Spleen (tissue), 11 donors: ENCODE results near the gene UTP11. TPM values are rescaled to one million over a fixed set of nuclear protein-coding genes. Genes with fewer than 3 reads are reported as not detected.

Experiments used
- DNase-seq: peaks from one replicate; pipeline ENCODE4 v3.0.0-alpha.2; 2020
- H3K27ac ChIP-seq, 8 donors: fragments of 200-600 bp; sonication (generic) in 7 of 8; 1 replicate in 4 of 8; 2 replicates in 4 of 8; pipeline versions ENCODE4 v1.5.0 to v1.8.0; 2016 to 2021; ENCODE audit warnings: inconsistent platforms in 4 of 8, mild to moderate bottlenecking in 4 of 8, moderate library complexity in 1 of 8
- H3K27me3 ChIP-seq, 7 donors: fragments of 200-600 bp; sonication (generic) in 6 of 7; replicated peaks in 1 of 7; 1 replicate in 4 of 7; 2 replicates in 3 of 7; pipeline versions ENCODE4 v1.5.0 to v1.8.0; 2016 to 2021; ENCODE audit warnings: inconsistent platforms in 3 of 7, mild to moderate bottlenecking in 1 of 7
- H3K36me3 ChIP-seq, 6 donors: fragments of 200-600 bp; sonication (generic) in 5 of 6; 1 replicate in 4 of 6; 2 replicates in 2 of 6; pipeline versions ENCODE4 v1.5.0 to v1.8.0; 2016 to 2021; ENCODE audit warnings: inconsistent platforms in 2 of 6
- H3K4me1 ChIP-seq, 6 donors: fragments of 200-600 bp; sonication (generic) in 5 of 6; 1 replicate in 3 of 6; 2 replicates in 3 of 6; pipeline versions ENCODE4 v1.5.0 to v1.8.0; 2016 to 2021; ENCODE audit warnings: inconsistent platforms in 3 of 6
- H3K4me3 ChIP-seq, 8 donors: fragments of 200-600 bp; sonication (generic) in 7 of 8; 1 replicate in 4 of 8; 2 replicates in 4 of 8; pipeline versions ENCODE4 v1.5.0 to v1.8.0; 2016 to 2021; ENCODE audit warnings: inconsistent platforms in 4 of 8, mild to moderate bottlenecking in 4 of 8, moderate library complexity in 2 of 8
- H3K9me3 ChIP-seq, 8 donors: fragments of 200-600 bp; sonication (generic) in 7 of 8; 1 replicate in 4 of 8; 2 replicates in 4 of 8; pipeline versions ENCODE4 v1.5.0 to v1.8.0; 2016 to 2021; ENCODE audit warnings: inconsistent platforms in 4 of 8
- POLR2A ChIP-seq, 3 donors: fragments of 450-650 bp; IDR thresholded peaks; one replicate each; pipeline ENCODE4 v1.5.1; 2017; ENCODE audit warnings: antibody characterized with exemption in 3 of 3, mild to moderate bottlenecking in 1 of 3
- POLR2AphosphoS5 ChIP-seq, 3 donors: sonication (generic); formaldehyde crosslinking; IDR thresholded peaks; one replicate each; pipeline ENCODE4 v1.5.1; 2017; ENCODE audit warnings: antibody characterized with exemption in 3 of 3
- WGBS, 5 donors: extraction: QIAGEN DNeasy Blood & Tissue Kit in 3 of 5; methylation state at CpG; one replicate each; pipeline versions ENCODE4 v1.1.5 to v1.1.7; 2013 to 2018; 5-methylcytosine and 5-hydroxymethylcytosine counted together
- intact Hi-C: fragments of 100-400 bp; cut with DNase I; formaldehyde crosslinking; loops from one replicate; pipeline ENCODE4 v1.15.0; 2023; ENCODE audit warnings: low total_unique reads
- polyA plus RNA-seq, 3 donors: library from polyadenylated mRNA; stranded (reverse); fragments of 200-250 nt; gene quantifications; one replicate each; pipeline ENCODE4 v1.2.1, GENCODE V29; 2013
- total RNA-seq, 7 donors: library from RNA; depleted of rRNA in 3 of 7; stranded (reverse); fragments of >200 nt in 3 of 7; fragmentation: NEBNext Ultra II Directional in 4 of 7; extraction: Animal tissue kit (Norgen Biotek cat#: 25700) in 4 of 7; gene quantifications; one replicate each; pipeline versions ENCODE4 v1.1.0 to v1.2.1, GENCODE V29; 2016 to 2021
- TF ChIP-seq, protein P1 (sequence below), 11 experiments: fragments of 200-600 bp in 7 of 11; fragments of 450-650 bp in 4 of 11; sonication (generic) in 4 of 11; IDR thresholded peaks in 8 of 11; conservative IDR thresholded peaks in 3 of 11; 1 replicate in 7 of 11; 2 replicates in 4 of 11; pipeline versions ENCODE4 v1.4.0 to v1.8.0; 2016 to 2021; ENCODE audit warnings: antibody characterized with exemption in 11 of 11, inconsistent platforms in 4 of 11, mild to moderate bottlenecking in 1 of 11
- donor health status: healthy with polysubstance abuse.
- donor health status: DM: no; HTN: no; CAD: no; lungs with moderate emphysema.
- donor health status: DM: no; HTN: no; CAD: no.
- donor health status: Bipolar disorder and iron deficiency.
- donor health status: healthy.
- donor health status: DM: no; HTN: no; CAD: no.
- donor health status: DM: yes; HTN: yes; CAD: no.

The UTP11 gene
- total and polyA plus RNA-seq, 10 donors = 12.5 to 51.4 (median 20.8) TPM

DNA sequence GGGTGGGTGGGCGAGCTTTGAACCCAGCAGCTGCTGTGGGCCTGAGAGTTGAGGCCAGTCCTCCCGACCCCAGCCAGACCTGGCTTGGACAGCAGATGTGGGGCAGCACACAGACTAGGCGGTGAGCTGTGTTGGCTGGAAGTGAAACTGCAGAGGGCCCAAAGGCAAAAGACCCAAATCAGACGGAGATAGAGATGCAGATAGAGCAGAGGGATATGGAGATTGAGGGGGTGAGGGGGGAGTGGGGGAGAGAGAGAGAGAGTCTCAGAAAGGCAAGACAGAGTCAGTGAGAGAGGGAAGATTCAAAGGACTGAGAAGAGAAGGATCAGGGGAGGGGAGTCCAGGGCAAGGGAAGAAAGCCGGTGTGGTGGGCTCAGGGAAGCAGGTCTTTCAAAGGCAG lies 51.1 kb downstream of the UTP11 start:
- WGBS, 5 donors = 77 to 92% (median 85%) methylated on average over 5 of the region's 5 CpGs
- H3K4me3 ChIP-seq = no peak overlapping the region
- DNase-seq = no peak
- intact Hi-C loops = no loop called here
- H3K27me3 ChIP-seq = peaks cover 0 to 28% (median 6%) of the 10 kb centered on the region in 7 donors
- TF ChIP-seq POLR2A (IDR thresholded peaks at IDR 0.05) (no peak), POLR2AphosphoS5 (IDR thresholded peaks at IDR 0.05) (no peak)
- TF ChIP-seq, protein P1, sequence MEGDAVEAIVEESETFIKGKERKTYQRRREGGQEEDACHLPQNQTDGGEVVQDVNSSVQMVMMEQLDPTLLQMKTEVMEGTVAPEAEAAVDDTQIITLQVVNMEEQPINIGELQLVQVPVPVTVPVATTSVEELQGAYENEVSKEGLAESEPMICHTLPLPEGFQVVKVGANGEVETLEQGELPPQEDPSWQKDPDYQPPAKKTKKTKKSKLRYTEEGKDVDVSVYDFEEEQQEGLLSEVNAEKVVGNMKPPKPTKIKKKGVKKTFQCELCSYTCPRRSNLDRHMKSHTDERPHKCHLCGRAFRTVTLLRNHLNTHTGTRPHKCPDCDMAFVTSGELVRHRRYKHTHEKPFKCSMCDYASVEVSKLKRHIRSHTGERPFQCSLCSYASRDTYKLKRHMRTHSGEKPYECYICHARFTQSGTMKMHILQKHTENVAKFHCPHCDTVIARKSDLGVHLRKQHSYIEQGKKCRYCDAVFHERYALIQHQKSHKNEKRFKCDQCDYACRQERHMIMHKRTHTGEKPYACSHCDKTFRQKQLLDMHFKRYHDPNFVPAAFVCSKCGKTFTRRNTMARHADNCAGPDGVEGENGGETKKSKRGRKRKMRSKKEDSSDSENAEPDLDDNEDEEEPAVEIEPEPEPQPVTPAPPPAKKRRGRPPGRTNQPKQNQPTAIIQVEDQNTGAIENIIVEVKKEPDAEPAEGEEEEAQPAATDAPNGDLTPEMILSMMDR (IDR thresholded peaks at IDR 0.05 in 8 of 11, conservative IDR thresholded peaks at IDR 0.05 in 3 of 11) = no peak
- H3K36me3 ChIP-seq = no peaks in the 10 kb centered on the region
- H3K4me1 ChIP-seq = no peaks in the 10 kb centered on the region
- no peaks in the 10 kb centered on the region for H3K9me3 ChIP-seq
- H3K27ac ChIP-seq = no peak overlapping the region

DNA sequence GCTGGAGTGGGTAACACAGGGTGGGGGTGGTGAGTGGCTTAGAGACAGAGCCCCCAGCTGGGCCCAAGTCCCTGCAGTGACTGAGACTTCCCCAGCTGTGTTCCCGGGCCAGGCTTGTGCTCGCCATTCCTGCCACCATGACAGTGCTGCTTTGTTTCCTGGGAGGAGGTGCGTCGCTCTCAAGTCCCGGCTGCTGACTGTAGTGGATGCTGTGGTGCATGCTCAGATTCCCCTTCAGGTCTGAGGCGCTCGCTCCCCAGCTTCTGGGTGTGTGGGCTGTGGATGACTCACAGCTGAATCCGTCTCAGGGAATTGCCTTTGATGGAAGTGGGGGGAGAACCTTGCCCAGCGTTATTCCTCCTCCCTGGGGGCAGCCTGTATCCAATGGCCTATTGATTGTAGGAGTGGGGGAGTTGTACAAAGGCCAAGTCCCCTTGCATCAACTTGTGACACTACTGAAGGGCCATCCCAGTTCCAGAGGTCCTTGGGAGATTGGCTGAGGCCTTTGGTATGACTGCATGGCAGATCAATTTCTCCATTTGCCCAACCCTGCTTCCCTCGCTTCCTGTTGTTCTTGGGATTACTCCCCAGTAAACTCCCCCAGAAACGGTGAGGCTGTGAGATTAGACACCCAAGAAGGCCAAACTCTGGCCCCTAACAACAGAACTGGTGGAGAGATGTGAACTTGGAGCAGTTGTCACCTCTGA lies 51.8 kb downstream of the UTP11 start:
- Histone ChIP-seq H3K4me1 (no peaks in the 10 kb centered on the region), H3K4me3 (no peak overlapping the region), H3K27ac (no peak overlapping the region), H3K27me3 (peaks cover 0 to 35% (median 6%) of the 10 kb centered on the region in 7 donors), H3K9me3 (no peaks in the 10 kb centered on the region), H3K36me3 (no peaks in the 10 kb centered on the region)
- TF ChIP-seq POLR2A (IDR thresholded peaks at IDR 0.05) (no peak), POLR2AphosphoS5 (IDR thresholded peaks at IDR 0.05) (no peak)
- TF ChIP-seq, protein P1 (IDR thresholded peaks at IDR 0.05 in 8 of 11, conservative IDR thresholded peaks at IDR 0.05 in 3 of 11) = no peak
- 86 to 91% (median 89%) methylated on average over 11 of the region's 11 CpGs for WGBS, 5 donors
- intact Hi-C loops = no loop called here
- DNase-seq = no peak

DNA sequence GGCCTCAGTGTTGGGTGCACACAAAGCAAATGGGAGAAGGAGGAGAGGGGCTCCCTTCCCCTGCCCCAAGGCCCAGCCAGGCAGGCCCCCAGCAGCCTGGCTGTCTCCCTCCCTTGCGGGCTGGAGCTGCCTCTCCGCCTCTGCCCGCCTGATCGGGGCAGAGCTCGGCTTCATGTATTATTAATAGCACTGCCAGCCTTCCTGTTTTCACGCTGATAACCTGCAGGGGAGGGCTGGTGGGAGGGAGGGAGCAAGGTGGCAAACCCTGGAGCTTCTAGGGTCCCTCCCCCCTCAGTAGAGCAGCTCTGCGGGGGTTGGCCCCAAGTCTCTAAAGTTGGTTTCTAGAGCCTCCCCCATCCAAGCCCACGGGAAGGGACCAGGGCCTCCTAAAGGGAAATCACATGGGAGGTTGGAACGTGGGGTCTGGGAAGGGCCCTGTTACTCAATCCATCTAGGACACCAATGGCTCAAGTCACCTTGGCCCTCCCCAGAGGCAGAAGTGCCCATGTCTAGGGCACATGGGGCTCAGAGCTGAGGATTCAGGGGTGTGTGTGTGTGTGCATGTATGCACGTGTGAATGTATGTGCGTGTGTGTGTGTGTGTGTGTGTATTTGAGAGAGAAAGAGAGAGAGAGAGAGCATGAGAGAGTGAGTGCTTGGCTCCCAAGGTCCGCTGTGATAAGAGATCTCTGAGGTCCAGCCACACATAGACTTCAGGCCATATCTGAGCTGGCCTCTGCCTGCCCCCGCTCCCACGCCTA lies 55.9 kb downstream of the UTP11 start:
- Histone ChIP-seq H3K4me3 (no peak overlapping the region), H3K4me1 (no peaks in the 10 kb centered on the region), H3K36me3 (no peaks in the 10 kb centered on the region), H3K27ac (no peak overlapping the region), H3K9me3 (no peaks in the 10 kb centered on the region), H3K27me3 (peaks cover 0 to 48% (median 14%) of the 10 kb centered on the region in 7 donors)
- 40 to 88% (median 48%) methylated on average over 5 to 14 of the region's 14 CpGs for WGBS, 5 donors
- intact Hi-C loops = no loop called here
- DNase-seq = no peak
- TF ChIP-seq, protein P1 (IDR thresholded peaks at IDR 0.05 in 8 of 11, conservative IDR thresholded peaks at IDR 0.05 in 3 of 11) = no peak
- no peak for TF ChIP-seq POLR2AphosphoS5 (IDR thresholded peaks at IDR 0.05)
- TF ChIP-seq POLR2A (IDR thresholded peaks at IDR 0.05) = no peak

DNA sequence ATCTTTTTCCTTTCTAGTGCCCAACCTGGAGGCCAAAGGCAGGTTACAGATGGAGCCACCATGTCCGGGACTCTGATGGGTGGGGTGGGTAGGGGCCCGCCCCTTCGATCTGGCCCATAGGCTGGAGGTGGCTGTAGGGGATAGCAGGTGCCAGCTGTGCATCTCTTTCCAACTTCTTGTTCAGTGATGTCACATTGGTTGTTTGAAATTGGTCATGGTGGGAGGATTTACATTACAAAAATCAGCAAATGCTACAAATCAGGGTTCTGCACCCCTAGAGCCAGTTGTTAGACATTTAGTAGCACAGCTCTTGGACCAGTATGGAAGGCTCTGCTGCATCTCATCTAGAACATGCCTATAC lies 56.4 kb downstream of the UTP11 start:
- TF ChIP-seq POLR2AphosphoS5 (IDR thresholded peaks at IDR 0.05) (no peak), POLR2A (IDR thresholded peaks at IDR 0.05) (no peak)
- TF ChIP-seq, protein P1 (IDR thresholded peaks at IDR 0.05 in 8 of 11, conservative IDR thresholded peaks at IDR 0.05 in 3 of 11) = no peak
- Histone ChIP-seq H3K36me3 (no peaks in the 10 kb centered on the region), H3K27ac (no peak overlapping the region), H3K9me3 (no peaks in the 10 kb centered on the region), H3K27me3 (peaks cover 0 to 48% (median 14%) of the 10 kb centered on the region in 7 donors), H3K4me3 (no peak overlapping the region), H3K4me1 (no peaks in the 10 kb centered on the region)
- WGBS, 5 donors = 85 to 100% (median 88%) methylated on average over 3 of the region's 3 CpGs
- DNase-seq = no peak
- intact Hi-C loops = no loop called here
